ENCODE data around the gene PCDH1. TPM values are rescaled to one million over a fixed set of nuclear protein-coding genes. Genes with fewer than 3 reads are reported as not detected.

The PCDH1 gene
- total RNA-seq, 1 experiment from 2014 or later = 127 TPM

DNA sequence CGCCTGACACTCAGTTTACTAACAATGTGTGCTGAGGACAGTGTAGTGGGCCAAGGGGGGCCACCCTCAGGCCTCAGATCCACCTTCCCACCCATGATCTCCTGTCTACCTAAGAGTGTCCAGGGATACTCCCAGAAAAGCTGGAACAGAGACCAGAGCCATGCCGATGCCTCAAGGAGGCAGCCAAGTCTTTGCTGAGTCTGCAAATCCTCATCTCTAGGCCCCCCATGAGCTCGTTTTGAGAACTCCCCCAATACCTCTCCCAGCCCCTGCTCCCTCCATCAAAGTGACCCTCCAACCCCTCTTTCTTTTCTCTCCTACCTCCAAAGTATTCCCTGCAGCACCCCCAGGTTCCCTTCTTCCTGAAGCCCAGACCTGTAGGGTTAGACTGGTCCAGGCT lies 53.5 kb downstream of the PCDH1 start:
- Mint-ChIP-seq H3K27ac (peak overlapping the region in 1 of 3 experiments; percentile 73; a peak in 1 of 7 replicates), H3K27me3 (ENCODE audit: low read depth) (no peaks in the 10 kb centered on the region; the same call in 1 of the 2 replicates)
- no CpG with 5 or more reads among the region's 3 CpGs for WGBS (ENCODE audit: extremely low coverage, insufficient read length, low lambda C conversion rate)

More for the DNA sequence above, 53.5 kb downstream of the PCDH1 start:
- Histone ChIP-seq H4K5ac (ENCODE audit: insufficient read length, low read depth, low read length) (no peak overlapping the region), H3K14ac (ENCODE audit: insufficient read depth, low read length) (no peak overlapping the region), H3K9ac (ENCODE audit: extremely low read depth, insufficient read length, low read length) (no peak overlapping the region), H3K18ac (ENCODE audit: insufficient read length, low read depth, low read length) (no peak overlapping the region), H2AFZ (ENCODE audit: low read length) (no peak overlapping the region), H3K79me1 (ENCODE audit: insufficient read depth, low read depth, low read length, poor library complexity, severe bottlenecking) (no peaks in the 10 kb centered on the region), H3K4me1 (ENCODE audit: insufficient read depth, low read length) (peaks cover 3% of the 10 kb centered on the region; the same call in 1 of the 2 replicates), H2BK15ac (ENCODE audit: low read depth, low read length) (no peak overlapping the region), H3K27ac (ENCODE audit: insufficient read length, low read depth, low read length) (no peak overlapping the region), H3K56ac (ENCODE audit: insufficient read length, low read depth, low read length) (no peak overlapping the region), H3K23ac (ENCODE audit: insufficient read length, low read depth, low read length) (no peak overlapping the region), H3K79me2 (ENCODE audit: insufficient read depth, low read length) (no peaks in the 10 kb centered on the region), H3T11ph (ENCODE audit: low read length) (no peak overlapping the region), H2BK120ac (ENCODE audit: low read depth, low read length, poor library complexity, severe bottlenecking) (no peak overlapping the region), H3K23me2 (ENCODE audit: insufficient read length, low read depth, low read length, poor library complexity, severe bottlenecking) (no peaks in the 10 kb centered on the region), H3K4me2 (ENCODE audit: insufficient read depth, insufficient read length, low read length) (no peak overlapping the region), H4K8ac (replicated peaks; ENCODE audit: insufficient read length, low read depth, low read length) (no peak overlapping the region), H4K20me1 (ENCODE audit: control insufficient read depth, insufficient read depth, insufficient read length) (no peaks in the 10 kb centered on the region), H2AK5ac (ENCODE audit: insufficient read length, low read length) (no peak overlapping the region), H2BK12ac (ENCODE audit: insufficient read length, low read depth, low read length) (no peak overlapping the region), H2BK5ac (ENCODE audit: insufficient read length, low read length) (no peak overlapping the region), H2BK20ac (ENCODE audit: low read depth, low read length, poor library complexity, severe bottlenecking) (no peak overlapping the region), H3K4ac (ENCODE audit: low read depth, low read length) (no peak overlapping the region), H3K9me3 (ENCODE audit: control insufficient read depth, low read depth, low read length) (no peaks in the 10 kb centered on the region), H4K91ac (ENCODE audit: insufficient read length, low read depth, low read length) (no peak overlapping the region), H3K27me3 (ENCODE audit: insufficient read depth, low read length) (no peaks in the 10 kb centered on the region)
- Mint-ChIP-seq H3K4me3 (peak overlapping the region in 1 of 2 experiments; percentile 58; a peak in 2 of 5 replicates), H3K9me3 (no peaks in the 10 kb centered on the region), H3K4me1 (peaks cover 59 to 66% of the 10 kb centered on the region in 2 experiments), H3K36me3 (ENCODE audit: insufficient read depth in 1 of 3, low read depth in 3 of 3) (peaks cover 0 to 8% (median 0%) of the 10 kb centered on the region in 3 experiments; a peak in 3 of 7 replicates)
- TF ChIP-seq, protein P1, sequence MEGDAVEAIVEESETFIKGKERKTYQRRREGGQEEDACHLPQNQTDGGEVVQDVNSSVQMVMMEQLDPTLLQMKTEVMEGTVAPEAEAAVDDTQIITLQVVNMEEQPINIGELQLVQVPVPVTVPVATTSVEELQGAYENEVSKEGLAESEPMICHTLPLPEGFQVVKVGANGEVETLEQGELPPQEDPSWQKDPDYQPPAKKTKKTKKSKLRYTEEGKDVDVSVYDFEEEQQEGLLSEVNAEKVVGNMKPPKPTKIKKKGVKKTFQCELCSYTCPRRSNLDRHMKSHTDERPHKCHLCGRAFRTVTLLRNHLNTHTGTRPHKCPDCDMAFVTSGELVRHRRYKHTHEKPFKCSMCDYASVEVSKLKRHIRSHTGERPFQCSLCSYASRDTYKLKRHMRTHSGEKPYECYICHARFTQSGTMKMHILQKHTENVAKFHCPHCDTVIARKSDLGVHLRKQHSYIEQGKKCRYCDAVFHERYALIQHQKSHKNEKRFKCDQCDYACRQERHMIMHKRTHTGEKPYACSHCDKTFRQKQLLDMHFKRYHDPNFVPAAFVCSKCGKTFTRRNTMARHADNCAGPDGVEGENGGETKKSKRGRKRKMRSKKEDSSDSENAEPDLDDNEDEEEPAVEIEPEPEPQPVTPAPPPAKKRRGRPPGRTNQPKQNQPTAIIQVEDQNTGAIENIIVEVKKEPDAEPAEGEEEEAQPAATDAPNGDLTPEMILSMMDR (conservative IDR thresholded peaks at IDR 0.05) = no peak
- DNase-seq = no peak

Data from H9 (cell line).